Stimulated activated CD4-positive, alpha-beta T cell treated with anti-CD3 and anti-CD28 coated beads, Interleukin-12 subunit alpha, Interleukin-12 subunit beta, amount 100 ng/mL, for 48 hours (primary cell): Measurements from ENCODE around the gene ANKRD65.
"Not testable (repeated sequence)": the region's sequence is repeated elsewhere in the genome, so short reads cannot be mapped to it uniquely, and the experiment has no call there.

Experiments
- DNase-seq, 3 donors: peaks; one replicate each; pipeline ENCODE4 v3.0.0-alpha.2; 2020; ENCODE audit warnings: low read depth in 2 of 3, low spot score in 1 of 3

ANKRD65 gene

DNA sequence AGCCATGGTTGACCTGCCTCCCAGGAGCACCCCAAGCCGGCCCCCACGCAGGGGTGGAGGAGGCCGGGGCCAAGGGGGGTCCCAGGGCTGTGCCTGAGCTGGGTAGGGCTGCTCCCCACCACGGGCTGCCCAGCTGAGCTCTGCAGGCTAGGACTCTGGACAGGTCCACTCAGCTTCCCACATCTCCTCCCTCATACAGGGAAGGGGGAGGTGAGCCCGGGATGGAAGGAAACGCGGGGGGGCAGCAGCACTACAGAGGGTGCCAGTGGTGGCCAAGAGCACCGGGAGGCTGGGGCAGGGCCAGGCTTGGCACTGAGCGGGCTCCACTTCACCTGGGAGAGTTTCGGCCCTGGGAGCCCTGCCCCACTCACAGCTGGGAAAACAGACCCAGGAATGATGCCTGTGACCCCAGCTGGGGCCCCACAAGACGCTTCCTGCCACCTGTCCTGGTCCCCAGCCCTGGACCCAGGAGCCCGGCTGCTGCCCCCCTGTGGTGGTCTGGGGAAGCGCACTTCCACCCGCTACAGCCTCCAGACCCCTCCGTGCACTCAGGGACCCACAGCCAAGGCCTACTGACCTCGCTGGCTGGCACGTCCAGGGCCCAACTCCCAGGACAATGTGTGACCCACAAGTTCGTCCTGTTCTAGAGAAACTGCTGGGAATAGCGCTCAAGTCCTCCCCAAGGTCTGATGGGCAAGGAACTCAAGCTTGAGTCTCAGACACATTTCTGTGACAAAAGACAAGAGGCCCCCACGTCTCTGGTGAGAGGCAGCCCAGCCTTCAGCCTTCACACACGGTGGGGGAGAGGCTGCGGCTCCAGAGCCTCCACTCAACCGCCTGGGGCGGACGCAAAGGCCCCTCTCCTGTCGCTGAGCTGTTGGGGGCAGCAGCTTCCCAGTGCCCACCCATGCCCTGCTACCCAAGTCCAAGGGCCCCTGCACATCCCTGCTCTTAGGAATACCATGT, 49.0 kb downstream of the ANKRD65 start:
- peak; percentile 53 to 89 (median 72) for DNase-seq

DNA sequence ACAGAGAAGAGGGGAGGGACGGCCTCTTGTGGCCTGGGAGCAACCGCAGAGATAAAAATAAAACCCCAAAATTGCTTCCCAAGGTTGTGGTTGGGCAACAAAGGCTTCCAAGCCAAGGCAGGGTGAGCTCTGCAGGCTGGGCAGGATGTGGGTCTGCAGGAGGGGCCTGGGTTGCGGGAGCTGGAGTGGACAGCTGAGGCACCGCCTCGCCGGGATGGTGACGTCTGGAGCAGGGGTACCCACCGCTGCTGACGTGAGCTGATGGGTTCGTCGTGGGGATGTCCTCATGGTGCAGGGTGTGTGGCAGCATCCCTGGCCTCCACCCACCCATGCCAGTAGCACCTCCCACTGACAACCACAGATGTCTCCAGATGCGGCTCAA, 49.7 kb downstream of the ANKRD65 start:
- DNase-seq: no peak

DNA sequence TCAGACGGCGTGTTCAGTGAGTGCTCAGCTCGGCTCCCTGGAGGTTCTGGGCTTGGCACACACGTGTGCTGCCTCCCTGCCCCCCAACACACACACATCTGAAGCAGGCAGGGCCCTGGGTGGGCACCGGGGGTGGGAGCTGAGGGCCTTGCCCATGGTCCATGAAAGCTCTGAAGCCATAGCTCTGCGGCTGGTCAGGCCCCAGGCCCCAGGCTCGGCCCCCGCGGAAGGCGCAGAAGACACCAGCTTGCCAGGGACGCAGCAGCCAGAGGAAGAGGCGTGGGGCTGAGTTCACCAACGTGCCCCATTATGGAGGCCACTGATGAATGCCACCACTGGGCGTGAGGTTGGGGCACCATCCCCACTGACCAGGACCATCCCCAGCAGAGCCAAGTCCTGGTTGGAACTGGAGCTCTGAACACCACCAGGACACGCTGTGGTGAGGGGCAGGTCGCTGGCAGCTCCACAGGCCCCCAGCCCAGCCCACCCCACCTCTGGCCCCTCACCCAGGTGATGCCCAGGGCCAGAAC, 50.2 kb downstream of the ANKRD65 start:
- no peak for DNase-seq

DNA sequence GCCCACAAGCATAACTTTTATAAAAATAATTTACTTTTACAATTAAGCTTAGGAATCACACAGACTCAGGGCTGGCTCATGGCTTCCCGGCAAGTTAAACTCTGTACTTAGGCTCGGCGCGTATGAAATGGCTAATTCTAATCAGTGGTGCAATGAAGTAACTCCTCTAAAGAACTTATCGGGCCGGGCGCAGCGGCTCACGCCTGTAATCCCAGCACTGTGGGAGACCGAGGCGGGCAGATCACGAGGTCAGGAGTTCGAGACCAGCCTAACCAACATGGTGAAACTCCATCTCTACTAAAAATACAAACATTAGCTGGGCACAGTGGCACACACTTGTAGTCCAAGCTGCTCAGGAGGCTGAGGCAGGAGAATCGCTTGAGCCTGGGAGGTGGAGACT, 51.0 kb downstream of the ANKRD65 start:
- not testable (repeated sequence) for DNase-seq
